ENCODE results near the gene SRM.
"Not testable (repeated sequence)": the region's sequence is repeated elsewhere in the genome, so short reads cannot be mapped to it uniquely, and the experiment has no call there.

Gene SRM

DNA sequence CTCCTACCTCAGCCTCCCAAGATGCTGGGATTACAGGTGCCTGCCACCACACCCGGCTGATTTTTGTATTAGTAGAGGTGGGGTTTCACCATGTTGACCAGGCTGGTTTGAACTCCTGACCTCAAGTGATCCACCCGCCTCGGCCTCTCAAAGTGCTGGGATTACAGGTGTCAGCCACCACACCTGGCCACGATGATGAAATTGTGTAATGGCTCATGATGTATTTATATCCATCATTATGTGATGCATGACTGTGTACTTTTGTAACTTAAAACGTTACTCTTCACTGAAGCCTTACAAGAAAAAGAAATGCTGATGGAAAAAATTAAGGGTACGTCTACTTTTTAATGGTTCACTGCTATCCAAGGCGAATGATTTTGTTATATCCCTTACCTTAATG lies 39.8 kb downstream of the SRM start (continued):
- TF ChIP-seq REST (tag by site-specific recombination; IDR thresholded peaks at IDR 0.05) = no peak
- no peak for TF ChIP-seq ZNF777 (tag by site-specific recombination; IDR thresholded peaks at IDR 0.05; ENCODE audit: borderline replicate concordance)
- TF ChIP-seq ZNF280C (tag by site-specific recombination; IDR thresholded peaks at IDR 0.05) = no peak

DNA sequence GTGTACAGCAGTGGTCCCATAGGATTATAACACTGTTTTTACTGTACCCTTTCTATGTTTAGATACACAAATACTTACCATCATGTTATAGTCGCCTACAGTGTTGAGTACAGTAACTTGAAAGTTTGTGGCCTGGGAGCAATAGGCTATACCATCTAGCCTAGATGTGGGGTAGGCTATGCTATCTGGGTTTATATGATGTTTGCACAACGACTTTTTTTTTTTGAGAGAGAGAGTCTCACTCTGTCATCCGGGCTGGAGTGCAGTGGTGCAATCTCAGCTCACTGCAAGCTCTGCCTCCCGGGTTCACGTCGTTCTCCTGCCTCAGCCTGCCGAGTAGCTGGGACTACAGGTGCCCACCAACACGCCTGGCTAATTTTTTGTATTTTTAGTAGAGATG lies 40.5 kb downstream of the SRM start:
- H3K9me3 ChIP-seq (ENCODE audit: control insufficient read depth, insufficient read depth, low read depth, low read length); CTCF ChIA-PET; H3K4me3 ChIP-seq (ENCODE audit: low read depth, low read length); H3K27ac ChIP-seq (ENCODE audit: extremely low read depth, low read depth, low read length); H3K4me1 ChIP-seq (ENCODE audit: control insufficient read depth, insufficient read depth, low read length): not testable (repeated sequence)
- peak; percentile 54 for TF ChIP-seq PRDM10 (tag by site-specific recombination; IDR thresholded peaks at IDR 0.05)
- POLR2A ChIA-PET = interaction anchor here (0.7 kb wide), 1 partner anchor 541 kb away, joined by 3 read pairs; no protein-coding TSS in a partner anchor
- peaks cover 74 to 96% of the 10 kb centered on the region in 2 experiments for H3K36me3 ChIP-seq (ENCODE audit: control insufficient read depth in 2 of 2, insufficient read depth in 1 of 2, low read length in 2 of 2)

DNA sequence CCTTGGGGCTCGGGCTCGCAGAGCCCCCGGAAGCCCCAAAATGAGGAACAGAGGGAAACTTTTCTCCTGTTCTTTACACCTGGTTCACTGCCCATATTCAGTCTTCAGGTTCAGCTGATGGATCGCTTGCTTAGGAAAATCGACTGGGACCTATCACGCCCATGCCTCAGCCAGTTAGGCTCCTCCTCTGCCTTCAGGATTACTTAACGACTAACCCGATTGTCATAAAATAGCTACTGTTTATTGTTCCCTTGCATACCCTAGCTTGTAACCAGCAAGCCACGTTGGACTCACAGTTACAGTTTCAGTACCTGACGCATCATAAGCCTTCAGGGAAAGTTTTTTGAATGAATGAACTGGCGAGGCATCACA lies 46.7 kb downstream of the SRM start:
- POLR2A ChIA-PET = interaction anchor here (1.7 to 2.0 kb wide), 2 partner anchors 12 to 37 kb away, joined by 5 to 10 read pairs; no protein-coding TSS in a partner anchor
- H3K9me3 ChIP-seq (ENCODE audit: control insufficient read depth, insufficient read depth, low read depth, low read length) = no peaks in the 10 kb centered on the region
- H3K27ac ChIP-seq (ENCODE audit: extremely low read depth, low read depth, low read length) = peak overlapping the region; percentile 96
- H3K4me1 ChIP-seq (ENCODE audit: control insufficient read depth, insufficient read depth, low read length) = peaks cover 7% of the 10 kb centered on the region
- H3K4me3 ChIP-seq (ENCODE audit: low read depth, low read length) = peak overlapping the region; percentile 100
- CTCF ChIA-PET = interaction anchor here (0.7 kb wide), 1 partner anchor 103 kb away, joined by 3 read pairs; no protein-coding TSS in a partner anchor
- H3K36me3 ChIP-seq (ENCODE audit: control insufficient read depth in 2 of 2, insufficient read depth in 1 of 2, low read length in 2 of 2) = peaks cover 38 to 49% of the 10 kb centered on the region in 2 experiments; a peak in 2 of 3 replicates
- TF ChIP-seq ZSCAN5A (tag by site-specific recombination; IDR thresholded peaks at IDR 0.05) = no peak
- TF ChIP-seq ZNF174 (tag by site-specific recombination; IDR thresholded peaks at IDR 0.05) = no peak
- no peak for TF ChIP-seq ZNF202 (tag by site-specific recombination; IDR thresholded peaks at IDR 0.05; ENCODE audit: borderline replicate concordance)
- TF ChIP-seq ZNF416 (tag by site-specific recombination; IDR thresholded peaks at IDR 0.05) = no peak
- no peak for TF ChIP-seq ZNF132 (tag by site-specific recombination; IDR thresholded peaks at IDR 0.05; ENCODE audit: borderline replicate concordance)
- no peak for TF ChIP-seq ZNF792 (tag by site-specific recombination; IDR thresholded peaks at IDR 0.05)
- TF ChIP-seq ZNF274 (IDR thresholded peaks at IDR 0.05; ENCODE audit: low read length) = no peak
- TF ChIP-seq ZNF274 (tag by site-specific recombination; IDR thresholded peaks at IDR 0.05; ENCODE audit: borderline replicate concordance) = no peak
- TF ChIP-seq ZNF473 (tag by site-specific recombination; IDR thresholded peaks at IDR 0.05) = no peak
- no peak for TF ChIP-seq ZNF302 (tag by site-specific recombination; IDR thresholded peaks at IDR 0.05; ENCODE audit: low read depth)
- no peak for TF ChIP-seq ZNF624 (tag by site-specific recombination; IDR thresholded peaks at IDR 0.05)
- no peak for TF ChIP-seq ZNF311 (tag by site-specific recombination; IDR thresholded peaks at IDR 0.05; ENCODE audit: borderline replicate concordance)
- TF ChIP-seq ZNF433 (tag by site-specific recombination; IDR thresholded peaks at IDR 0.05; ENCODE audit: low read depth) = no peak
- no peak for TF ChIP-seq ZNF239 (tag by site-specific recombination; IDR thresholded peaks at IDR 0.05)
- no peak for TF ChIP-seq PRDM4 (tag by site-specific recombination; IDR thresholded peaks at IDR 0.05)
- TF ChIP-seq ZNF544 (tag by site-specific recombination; IDR thresholded peaks at IDR 0.05) = no peak

All from HEK293 (cell line).